Skeletal muscle satellite cell (primary cell): ENCODE measurements around the gene CLC. TPM values are rescaled to one million over a fixed set of nuclear protein-coding genes. Genes with fewer than 3 reads are reported as not detected.
"Not testable (repeated sequence)": the region's sequence is repeated elsewhere in the genome, so short reads cannot be mapped to it uniquely, and the experiment has no call there.

Source experiments
- H3K27me3 ChIP-seq: 2 replicates; pipeline ENCODE4 v1.7.0; 2013; ENCODE audit warnings: low read length; ENCODE audit not compliant: control insufficient read depth, insufficient read depth
- H3K36me3 ChIP-seq: 2 replicates; pipeline ENCODE4 v1.7.0; 2013; ENCODE audit warnings: mild to moderate bottlenecking, control low read depth, low read length; ENCODE audit not compliant: insufficient read depth
- H3K4me1 ChIP-seq: 2 replicates; pipeline ENCODE4 v1.7.0; 2013; ENCODE audit warnings: low read length; ENCODE audit not compliant: control insufficient read depth, insufficient read depth
- H3K4me2 ChIP-seq: 2 replicates; pipeline ENCODE4 v1.7.0; 2013; ENCODE audit warnings: mild to moderate bottlenecking, low read length
- H3K4me3 ChIP-seq: 2 replicates; pipeline ENCODE4 v1.7.0; 2013; ENCODE audit warnings: low read length
- H3K9ac ChIP-seq: 2 replicates; pipeline ENCODE4 v1.7.0; 2013; ENCODE audit warnings: mild to moderate bottlenecking, low read depth, low read length, moderate library complexity
- H3K9me3 ChIP-seq: replicated peaks from 2 replicates; pipeline ENCODE4 v1.7.0; 2013; ENCODE audit warnings: mild to moderate bottlenecking, control low read depth, low read length
- total RNA-seq: library from RNA; depleted of rRNA; stranded (reverse); fragments of >200 nt; gene quantifications from 2 replicates; pipeline ENCODE4 v1.2.3, GENCODE V29; 2012; rRNA removed

Gene CLC
- total RNA-seq, result not detected in 2 replicates

DNA sequence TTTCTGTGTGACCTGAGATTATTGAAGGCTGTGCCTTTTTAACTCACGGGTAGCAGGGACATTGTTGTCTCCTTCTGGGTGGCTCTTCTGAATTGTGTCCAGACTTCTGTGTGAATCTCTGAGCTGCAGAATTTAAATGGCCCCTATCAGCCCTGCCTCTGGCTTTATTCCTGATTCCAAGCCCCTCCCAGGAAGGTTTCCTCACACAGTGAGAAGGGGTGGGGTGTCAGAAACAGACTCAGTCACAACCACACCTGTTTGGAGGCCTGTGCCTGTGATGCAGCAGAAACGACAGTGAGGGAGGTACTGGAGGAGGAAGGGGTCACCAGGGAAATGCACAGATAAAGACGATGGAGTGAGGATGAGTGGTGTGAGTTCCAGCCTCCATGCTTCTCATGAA, at the start of gene CLC:
Gene CLC (minus strand): TSS at position 139 of the 400 bp plus-strand sequence. CDS start 77 bp downstream, at position 62.
- H3K4me2 ChIP-seq, result no peak within 1 kb of the TSS
- no peaks in the 10 kb centered on the region for H3K9me3 ChIP-seq
- H3K9ac ChIP-seq, result no peak within 1 kb of the TSS
- H3K4me1 ChIP-seq, result no peaks in the 10 kb centered on the region
- no peak within 1 kb of the TSS for H3K4me3 ChIP-seq
- no peaks in the 10 kb centered on the region for H3K36me3 ChIP-seq
- H3K27me3 ChIP-seq, result peaks cover 3% of the 10 kb centered on the region

- no peak overlapping the region for H3K4me3 ChIP-seq
- no peak overlapping the region for H3K9ac ChIP-seq
- H3K36me3 ChIP-seq, result no peaks in the 10 kb centered on the region
- H3K9me3 ChIP-seq, result no peaks in the 10 kb centered on the region
- no peak overlapping the region for H3K4me2 ChIP-seq
- no peaks in the 10 kb centered on the region for H3K4me1 ChIP-seq
- peaks cover 29% of the 10 kb centered on the region for H3K27me3 ChIP-seq
These were observed 43.1 kb upstream of the CLC start for GRCh38 chr19:39780894-39781293.

GRCh38 chr19:39778763-39779162, 40.9 kb upstream of the CLC start, which contains the start of gene LEUTX:
TSS of gene LEUTX (plus strand) at chr19:39778854. CDS start at chr19:39778921, 67 bp downstream.
- Histone ChIP-seq H3K4me3 (no peak within 1 kb of the TSS), H3K27me3 (peaks cover 29% of the 10 kb centered on the region), H3K9ac (no peak within 1 kb of the TSS), H3K36me3 (no peaks in the 10 kb centered on the region), H3K4me2 (no peak within 1 kb of the TSS), H3K4me1 (no peaks in the 10 kb centered on the region), H3K9me3 (no peaks in the 10 kb centered on the region)

DNA sequence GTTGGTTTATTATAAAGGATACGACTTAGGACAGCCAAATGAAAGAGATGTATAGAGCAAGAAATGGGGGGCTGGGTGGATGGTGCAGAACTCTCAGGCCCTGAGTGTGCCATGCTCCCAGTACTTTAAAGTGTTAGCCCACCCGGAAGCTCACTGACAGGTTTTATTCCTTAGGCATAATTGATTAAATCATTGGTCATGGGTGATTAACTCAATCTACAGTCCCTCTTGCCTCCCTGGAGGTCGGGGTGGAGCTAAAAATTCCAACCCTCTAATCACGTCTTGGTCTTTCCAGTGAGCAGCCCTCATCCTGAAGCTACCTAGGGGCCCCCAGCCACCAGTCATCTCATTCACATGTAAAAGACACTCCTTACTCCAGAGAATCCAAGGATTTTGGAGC, 31.0 kb upstream of the CLC start:
- no peak overlapping the region for H3K4me3 ChIP-seq
- H3K36me3 ChIP-seq, result no peaks in the 10 kb centered on the region
- peaks cover 20% of the 10 kb centered on the region for H3K27me3 ChIP-seq
- H3K9ac ChIP-seq, result no peak overlapping the region
- no peak overlapping the region for H3K4me2 ChIP-seq
- H3K9me3 ChIP-seq, result no peaks in the 10 kb centered on the region
- no peaks in the 10 kb centered on the region for H3K4me1 ChIP-seq

DNA sequence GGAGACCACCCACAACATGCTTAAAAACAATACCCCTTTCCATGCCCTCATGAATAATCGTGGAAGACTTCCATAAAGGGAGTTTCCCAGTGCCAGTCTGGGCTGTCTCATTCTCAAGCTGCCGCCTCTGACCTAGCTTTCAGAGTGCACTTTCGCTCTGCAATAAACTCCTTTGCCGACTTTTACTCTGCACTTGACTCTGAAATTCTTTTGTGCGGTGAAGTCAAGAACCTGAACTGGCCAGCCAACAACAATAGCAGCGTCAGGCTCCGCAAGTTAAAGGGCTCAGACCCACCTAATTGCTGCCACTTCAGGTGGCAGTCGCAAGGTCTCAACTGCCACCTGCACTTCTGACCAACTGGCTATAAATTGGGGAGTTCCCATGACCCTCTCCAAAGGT, 30.5 kb upstream of the CLC start:
- Histone ChIP-seq H3K27me3 (peaks cover 20% of the 10 kb centered on the region), H3K36me3 (no peaks in the 10 kb centered on the region), H3K4me2 (no peak overlapping the region), H3K9ac (no peak overlapping the region), H3K9me3 (no peaks in the 10 kb centered on the region), H3K4me1 (no peaks in the 10 kb centered on the region), H3K4me3 (no peak overlapping the region)

- no peaks in the 10 kb centered on the region for H3K4me1 ChIP-seq
- no peak overlapping the region for H3K9ac ChIP-seq
- peaks cover 7% of the 10 kb centered on the region for H3K27me3 ChIP-seq
- no peak overlapping the region for H3K4me3 ChIP-seq
- H3K9me3 ChIP-seq, result no peaks in the 10 kb centered on the region
- no peak overlapping the region for H3K4me2 ChIP-seq
- no peaks in the 10 kb centered on the region for H3K36me3 ChIP-seq
These were observed 27.6 kb upstream of the CLC start for GRCh38 chr19:39765091-39766076.

DNA sequence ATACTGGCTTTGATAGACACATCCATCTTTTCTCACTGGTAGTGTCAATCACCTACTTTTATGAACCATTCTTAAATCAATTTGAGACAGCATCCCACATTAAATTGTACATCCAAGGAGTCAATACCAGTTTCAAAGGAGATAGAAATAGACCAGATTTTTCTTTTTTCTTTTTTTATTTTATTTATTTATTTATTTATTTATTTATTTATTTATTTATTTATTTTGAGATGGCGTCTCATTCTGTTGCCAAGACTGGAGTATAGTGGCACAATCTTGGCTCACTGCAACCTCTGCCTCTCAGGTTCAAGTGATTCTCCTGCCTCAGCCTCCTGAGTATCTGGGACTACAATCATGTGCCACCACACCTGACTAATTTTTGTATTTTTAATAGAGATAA, 24.0 kb upstream of the CLC start:
- H3K4me1 ChIP-seq, H3K4me3 ChIP-seq, H3K4me2 ChIP-seq, H3K27me3 ChIP-seq, H3K9me3 ChIP-seq, H3K36me3 ChIP-seq, H3K9ac ChIP-seq: not testable (repeated sequence)

- no peak overlapping the region for H3K4me3 ChIP-seq
- H3K9ac ChIP-seq, result no peak overlapping the region
- peaks cover 19% of the 10 kb centered on the region for H3K27me3 ChIP-seq
- no peaks in the 10 kb centered on the region for H3K36me3 ChIP-seq
- no peaks in the 10 kb centered on the region for H3K4me1 ChIP-seq
- H3K4me2 ChIP-seq, result no peak overlapping the region
- H3K9me3 ChIP-seq, result no peaks in the 10 kb centered on the region
These were observed 21.8 kb upstream of the CLC start for GRCh38 chr19:39759457-39760184.

DNA sequence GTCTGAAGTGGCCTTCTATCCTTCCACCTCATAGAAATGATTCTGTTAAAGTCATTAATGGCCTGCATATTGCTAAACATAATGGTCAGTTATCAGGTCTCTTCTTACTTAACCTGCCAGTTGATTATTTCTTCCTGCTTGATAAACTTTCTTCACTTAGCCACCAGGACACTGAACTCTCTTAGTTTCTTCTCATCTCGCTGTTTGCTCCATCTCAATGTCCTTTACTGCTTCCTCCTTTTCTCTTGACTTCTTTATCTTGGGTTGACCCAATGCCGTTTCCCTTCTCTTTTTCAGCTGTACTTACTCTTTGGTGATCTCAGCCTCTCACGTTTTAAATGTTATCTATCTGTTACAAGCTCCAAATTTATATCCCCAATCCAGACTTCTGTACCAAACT, 17.1 kb upstream of the CLC start:
- Histone ChIP-seq H3K36me3 (no peaks in the 10 kb centered on the region), H3K4me2 (no peak overlapping the region), H3K9me3 (no peaks in the 10 kb centered on the region), H3K27me3 (peaks cover 21% of the 10 kb centered on the region), H3K4me3 (no peak overlapping the region), H3K9ac (no peak overlapping the region), H3K4me1 (no peaks in the 10 kb centered on the region)

DNA sequence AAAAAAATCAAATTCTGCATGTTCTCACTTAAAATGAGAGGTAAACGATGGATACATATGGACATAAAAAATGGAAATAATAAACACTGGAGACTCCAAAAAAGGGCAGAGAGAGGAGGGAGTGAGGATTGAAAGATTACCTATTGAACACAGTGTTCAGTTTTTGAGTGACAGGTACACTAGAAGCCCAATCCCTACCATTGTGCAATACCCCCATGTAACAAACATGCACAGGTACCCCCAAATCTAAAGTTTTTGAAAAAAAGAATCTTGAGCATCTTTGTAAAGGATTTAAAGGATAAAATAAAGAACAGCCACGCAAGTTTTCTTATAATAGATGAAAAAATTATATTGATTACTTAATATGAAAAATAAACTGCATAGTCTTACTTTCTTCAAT, 16.7 kb upstream of the CLC start:
- H3K4me3 ChIP-seq, result no peak overlapping the region
- H3K27me3 ChIP-seq, result peaks cover 22% of the 10 kb centered on the region
- no peak overlapping the region for H3K9ac ChIP-seq
- no peaks in the 10 kb centered on the region for H3K36me3 ChIP-seq
- H3K9me3 ChIP-seq, result no peaks in the 10 kb centered on the region
- H3K4me2 ChIP-seq, result no peak overlapping the region
- H3K4me1 ChIP-seq, result no peaks in the 10 kb centered on the region

GRCh38 chr19:39752795-39753194, 15.0 kb upstream of the CLC start:
- Histone ChIP-seq H3K27me3 (peaks cover 22% of the 10 kb centered on the region), H3K9me3 (no peaks in the 10 kb centered on the region), H3K4me2 (no peak overlapping the region), H3K4me3 (no peak overlapping the region), H3K36me3 (no peaks in the 10 kb centered on the region), H3K9ac (no peak overlapping the region), H3K4me1 (no peaks in the 10 kb centered on the region)
